ENCODE data around the gene CEP72. TPM values are rescaled to one million over a fixed set of nuclear protein-coding genes. Genes with fewer than 3 reads are reported as not detected.

CEP72 gene
- total RNA-seq, 1 donor from 2014 or later: 7.0 TPM

- H3K9ac ChIP-seq (ENCODE audit: low read length): no peak overlapping the region
- no peaks in the 10 kb centered on the region for H4K20me1 ChIP-seq (ENCODE audit: insufficient read depth, low read length)
- peaks cover 16% of the 10 kb centered on the region for H3K27me3 ChIP-seq (ENCODE audit: insufficient read depth, low read length)
- peaks cover 21% of the 10 kb centered on the region for H3K4me1 ChIP-seq (ENCODE audit: insufficient read depth, low read length)
- no peak overlapping the region for H3K4me3 ChIP-seq (ENCODE audit: insufficient read depth, low read depth, low read length)
- no peaks in the 10 kb centered on the region for H3K9me3 ChIP-seq (ENCODE audit: insufficient read depth, low read depth, low read length)
- FAIRE-seq (no peak), DNase-seq (ENCODE audit: low read depth) (no peak)
- Mint-ChIP-seq H3K9me3 (ENCODE audit: unreplicated experiment) (no peaks in the 10 kb centered on the region), H3K27ac (ENCODE audit: unreplicated experiment) (no peak overlapping the region), H3K36me3 (ENCODE audit: low read depth, unreplicated experiment) (no peaks in the 10 kb centered on the region), H3K4me1 (ENCODE audit: low read depth, unreplicated experiment) (peaks cover 2% of the 10 kb centered on the region), H3K27me3 (ENCODE audit: low read depth, unreplicated experiment) (peaks cover 5% of the 10 kb centered on the region), H3K4me3 (ENCODE audit: unreplicated experiment) (no peak overlapping the region)
- no peak overlapping the region for H3K4me2 ChIP-seq (ENCODE audit: low read length)
- TF ChIP-seq CTCF (IDR thresholded peaks at IDR 0.05; ENCODE audit: insufficient read depth, low read depth, low read length): no peak
- no peak for TF ChIP-seq EZH2 (IDR thresholded peaks at IDR 0.05; ENCODE audit: insufficient read depth, low read length)
- no peaks in the 10 kb centered on the region for H3K79me2 ChIP-seq (ENCODE audit: insufficient read depth, low read length)
- no peak overlapping the region for H2AFZ ChIP-seq (ENCODE audit: low read depth, low read length)
- no peak overlapping the region for H3K27ac ChIP-seq (ENCODE audit: low read depth, low read length)
- no peaks in the 10 kb centered on the region for H3K36me3 ChIP-seq (ENCODE audit: insufficient read depth, low read length)
These were observed 58.5 kb downstream of the CEP72 start for GRCh38 chr5:670396-671270.

GRCh38 chr5:671459-672328 is 59.6 kb downstream of the CEP72 start:
- Histone ChIP-seq H3K9ac (ENCODE audit: low read length) (peak overlapping the region; percentile 73), H3K4me3 (ENCODE audit: insufficient read depth, low read depth, low read length) (peak overlapping the region; percentile 15), H3K36me3 (ENCODE audit: insufficient read depth, low read length) (no peaks in the 10 kb centered on the region), H3K79me2 (ENCODE audit: insufficient read depth, low read length) (no peaks in the 10 kb centered on the region), H3K4me1 (ENCODE audit: insufficient read depth, low read length) (peaks cover 21% of the 10 kb centered on the region), H4K20me1 (ENCODE audit: insufficient read depth, low read length) (no peaks in the 10 kb centered on the region), H3K27ac (ENCODE audit: low read depth, low read length) (peak overlapping the region; percentile 26), H3K4me2 (ENCODE audit: low read length) (peak overlapping the region; percentile 38), H2AFZ (ENCODE audit: low read depth, low read length) (peak overlapping the region; percentile 23), H3K27me3 (ENCODE audit: insufficient read depth, low read length) (peaks cover 16% of the 10 kb centered on the region), H3K9me3 (ENCODE audit: insufficient read depth, low read depth, low read length) (no peaks in the 10 kb centered on the region)
- TF ChIP-seq CTCF (IDR thresholded peaks at IDR 0.05; ENCODE audit: insufficient read depth, low read depth, low read length) (peak; percentile 56), EZH2 (IDR thresholded peaks at IDR 0.05; ENCODE audit: insufficient read depth, low read length) (no peak)
- Mint-ChIP-seq H3K27ac (ENCODE audit: unreplicated experiment) (no peak overlapping the region), H3K36me3 (ENCODE audit: low read depth, unreplicated experiment) (no peaks in the 10 kb centered on the region), H3K27me3 (ENCODE audit: low read depth, unreplicated experiment) (peaks cover 10% of the 10 kb centered on the region), H3K4me1 (ENCODE audit: low read depth, unreplicated experiment) (peaks cover 2% of the 10 kb centered on the region), H3K4me3 (ENCODE audit: unreplicated experiment) (no peak overlapping the region), H3K9me3 (ENCODE audit: unreplicated experiment) (no peaks in the 10 kb centered on the region)
- DNase-seq (ENCODE audit: low read depth) (no peak), FAIRE-seq (no peak)

Measured in astrocyte (in vitro differentiated cells and primary cell).